Neural cell (in vitro differentiated cells): ENCODE results near the gene TCIRG1. TPM values are rescaled to one million over a fixed set of nuclear protein-coding genes. Genes with fewer than 3 reads are reported as not detected.
"Not testable (repeated sequence)": the region's sequence is repeated elsewhere in the genome, so short reads cannot be mapped to it uniquely, and the experiment has no call there.

Experiments
- H2AFZ ChIP-seq: fragments of 200-600, 300-800 bp; sonication (generic), shearing (Covaris generic); 2 replicates; pipeline ENCODE4 v1.6.0; 2014; ENCODE audit warnings: low read depth, mild to moderate bottlenecking, antibody characterized with exemption, low read length, moderate library complexity
- H3F3A ChIP-seq: fragments of 200-600 bp; shearing (Covaris generic); 2 replicates; pipeline ENCODE4 v1.6.1; 2016; ENCODE audit warnings: mild to moderate bottlenecking, moderate library complexity, mixed read lengths, antibody characterized with exemption, low read length; ENCODE audit not compliant: insufficient read depth, poor library complexity, severe bottlenecking
- H3K27ac ChIP-seq: fragments of 200-600, 300-800 bp; sonication (generic), shearing (Covaris generic); 2 replicates; pipeline ENCODE4 v1.5.1; 2014; ENCODE audit warnings: mild to moderate bottlenecking, low read length, moderate library complexity
- H3K27me3 ChIP-seq: fragments of 300-800, 200-600 bp; sonication (generic), shearing (Covaris generic); 2 replicates; pipeline ENCODE4 v1.6.0; 2014; ENCODE audit warnings: mild to moderate bottlenecking, low read depth, low read length, moderate library complexity; ENCODE audit not compliant: insufficient read depth
- H3K36me3 ChIP-seq: fragments of 300-800, 200-600 bp; sonication (generic), shearing (Covaris generic); 2 replicates; pipeline ENCODE4 v1.5.1; 2014; ENCODE audit warnings: mild to moderate bottlenecking, antibody characterized with exemption, low read length, moderate library complexity; ENCODE audit not compliant: insufficient read depth
- H3K4me2 ChIP-seq: fragments of 300-800, 200-600 bp; sonication (generic), shearing (Covaris generic); 2 replicates; pipeline ENCODE4 v1.6.0; 2014; ENCODE audit warnings: mild to moderate bottlenecking, low read length
- H3K4me3 ChIP-seq: fragments of 300-800, 200-600 bp; sonication (generic), shearing (Covaris generic); 2 replicates; pipeline ENCODE4 v1.5.1; 2014; ENCODE audit warnings: mild to moderate bottlenecking, low read length, moderate library complexity
- H3K79me2 ChIP-seq: fragments of 200-600 bp; shearing (Covaris generic); replicated peaks from 2 replicates; pipeline ENCODE4 v1.6.0; 2014; ENCODE audit warnings: mild to moderate bottlenecking, low read length, moderate library complexity; ENCODE audit not compliant: insufficient read depth
- H3K9ac ChIP-seq: fragments of 300-800, 200-600 bp; sonication (generic), shearing (Covaris generic); 2 replicates; pipeline ENCODE4 v1.6.1; 2016; ENCODE audit warnings: mild to moderate bottlenecking, low read length, mixed read lengths
- H3K9me2 ChIP-seq: fragments of 200-600 bp; shearing (Covaris generic); 2 replicates; pipeline ENCODE4 v1.6.1; 2016; ENCODE audit warnings: mild to moderate bottlenecking, low read length, mixed read lengths; ENCODE audit not compliant: insufficient read depth
- H3K9me3 ChIP-seq: fragments of 200-600, 300-800 bp; sonication (generic), shearing (Covaris generic); 2 replicates; pipeline ENCODE4 v1.6.1; 2016; ENCODE audit warnings: mild to moderate bottlenecking, mixed run types, low read length, moderate library complexity, mixed read lengths
- H4K20me1 ChIP-seq: fragments of 200-600 bp; shearing (Covaris generic); 2 replicates; pipeline ENCODE4 v1.6.1; 2016; ENCODE audit warnings: mild to moderate bottlenecking, mixed run types; ENCODE audit not compliant: insufficient read depth
- EP300 ChIP-seq: fragments of 450-650 bp; conservative IDR thresholded peaks from 2 replicates; pipeline ENCODE4 v1.6.1; 2014; ENCODE audit warnings: antibody characterized with exemption, mild to moderate bottlenecking, moderate library complexity; ENCODE audit not compliant: poor library complexity, severe bottlenecking
- EZH2 ChIP-seq: fragments of 200-600, 300-800 bp; shearing (Covaris generic), sonication (generic); IDR thresholded peaks from 2 replicates; pipeline ENCODE4 v1.6.1; 2014; ENCODE audit warnings: antibody characterized with exemption, low read length, borderline replicate concordance, mild to moderate bottlenecking; ENCODE audit not compliant: insufficient read depth, poor library complexity, severe bottlenecking
- MXI1 ChIP-seq: fragments of 450-650 bp; conservative IDR thresholded peaks from 2 replicates; pipeline ENCODE4 v1.6.1; 2014; ENCODE audit warnings: antibody characterized with exemption, mild to moderate bottlenecking; ENCODE audit not compliant: poor library complexity, severe bottlenecking
- RAD21 ChIP-seq: fragments of 450-650 bp; conservative IDR thresholded peaks from 2 replicates; pipeline ENCODE4 v1.6.1; 2014; ENCODE audit warnings: antibody characterized with exemption, mild to moderate bottlenecking, moderate library complexity
- SMC3 ChIP-seq: fragments of 450-650 bp; conservative IDR thresholded peaks from 2 replicates; pipeline ENCODE4 v1.6.1; 2014; ENCODE audit warnings: antibody characterized with exemption, mild to moderate bottlenecking, moderate library complexity; ENCODE audit not compliant: poor library complexity
- TAF1 ChIP-seq: IDR thresholded peaks from 2 replicates; pipeline ENCODE4 v1.6.1; 2012; ENCODE audit warnings: low read depth
- polyA plus RNA-seq: library from polyadenylated mRNA; depleted of rRNA; stranded (reverse); fragments of >200 nt; gene quantifications from 2 replicates; pipeline ENCODE4 v1.2.3, GENCODE V29; 2014
- TF ChIP-seq, protein P1 (sequence below): fragments of 450-650 bp; IDR thresholded peaks from 2 replicates; pipeline ENCODE4 v1.5.1; 2014; ENCODE audit warnings: antibody characterized with exemption, mild to moderate bottlenecking, moderate library complexity; ENCODE audit not compliant: poor library complexity, severe bottlenecking
- TF ChIP-seq, protein P2 (sequence below): IDR thresholded peaks from 2 replicates; pipeline ENCODE4 v1.6.1; 2012; ENCODE audit warnings: borderline replicate concordance

Gene TCIRG1
- polyA plus RNA-seq, 1 donor from 2014 or later = 1.8 TPM

DNA sequence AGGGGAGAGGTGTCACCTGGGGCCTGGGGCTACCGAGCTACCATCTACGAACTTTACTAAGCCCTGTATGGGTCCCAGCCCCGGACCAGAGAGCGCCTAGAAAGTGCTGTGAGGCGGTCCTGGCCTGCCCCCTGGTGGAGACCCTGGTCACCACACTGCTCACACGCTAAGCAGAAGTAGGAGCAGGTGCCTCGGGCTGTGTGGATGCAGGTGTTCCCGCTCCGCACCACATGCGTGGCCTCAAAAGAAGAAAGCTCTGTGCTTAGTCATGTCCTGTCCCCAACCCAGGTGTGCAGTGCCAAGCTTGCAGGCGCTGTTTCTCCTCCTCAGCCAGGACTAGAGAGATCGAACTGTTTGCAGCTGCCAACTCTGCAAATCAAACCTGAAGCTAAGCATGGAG lies 45.0 kb upstream of the TCIRG1 start:
- not testable (repeated sequence) for H3K9me3 ChIP-seq, H3K4me3 ChIP-seq, H4K20me1 ChIP-seq, H3K36me3 ChIP-seq, H3K27me3 ChIP-seq, H3K9me2 ChIP-seq, H3K79me2 ChIP-seq, H3K4me2 ChIP-seq, H3K9ac ChIP-seq, H3F3A ChIP-seq, H2AFZ ChIP-seq, H3K27ac ChIP-seq
- peak; percentile 51 for TF ChIP-seq SMC3
- TF ChIP-seq RAD21 = peak; percentile 52
- TF ChIP-seq, protein P1, sequence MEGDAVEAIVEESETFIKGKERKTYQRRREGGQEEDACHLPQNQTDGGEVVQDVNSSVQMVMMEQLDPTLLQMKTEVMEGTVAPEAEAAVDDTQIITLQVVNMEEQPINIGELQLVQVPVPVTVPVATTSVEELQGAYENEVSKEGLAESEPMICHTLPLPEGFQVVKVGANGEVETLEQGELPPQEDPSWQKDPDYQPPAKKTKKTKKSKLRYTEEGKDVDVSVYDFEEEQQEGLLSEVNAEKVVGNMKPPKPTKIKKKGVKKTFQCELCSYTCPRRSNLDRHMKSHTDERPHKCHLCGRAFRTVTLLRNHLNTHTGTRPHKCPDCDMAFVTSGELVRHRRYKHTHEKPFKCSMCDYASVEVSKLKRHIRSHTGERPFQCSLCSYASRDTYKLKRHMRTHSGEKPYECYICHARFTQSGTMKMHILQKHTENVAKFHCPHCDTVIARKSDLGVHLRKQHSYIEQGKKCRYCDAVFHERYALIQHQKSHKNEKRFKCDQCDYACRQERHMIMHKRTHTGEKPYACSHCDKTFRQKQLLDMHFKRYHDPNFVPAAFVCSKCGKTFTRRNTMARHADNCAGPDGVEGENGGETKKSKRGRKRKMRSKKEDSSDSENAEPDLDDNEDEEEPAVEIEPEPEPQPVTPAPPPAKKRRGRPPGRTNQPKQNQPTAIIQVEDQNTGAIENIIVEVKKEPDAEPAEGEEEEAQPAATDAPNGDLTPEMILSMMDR = peak; percentile 63

DNA sequence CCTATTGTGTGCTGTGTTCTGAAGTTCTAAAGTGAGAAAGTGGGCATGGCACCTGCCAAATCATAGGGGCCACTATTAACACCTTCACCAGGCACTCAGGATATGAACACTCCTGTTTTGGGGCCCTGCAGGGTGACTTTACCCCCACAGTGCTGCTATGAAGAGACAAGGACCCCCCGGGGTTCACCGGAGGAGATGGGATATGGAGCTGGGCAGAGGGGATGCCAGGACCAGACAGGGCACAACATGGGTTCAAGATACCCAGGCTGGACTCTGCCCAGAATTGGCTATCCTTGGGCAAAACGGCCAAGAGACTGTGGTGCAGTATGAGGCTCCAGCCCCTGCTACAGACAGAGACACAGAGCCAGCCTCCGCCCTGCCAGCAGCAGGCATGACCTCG lies 44.4 kb upstream of the TCIRG1 start:
- H3K9me3 ChIP-seq, H3K9me2 ChIP-seq, H3K9ac ChIP-seq, H3K36me3 ChIP-seq, H2AFZ ChIP-seq, H3K79me2 ChIP-seq, H3K27ac ChIP-seq, H3K4me2 ChIP-seq, H4K20me1 ChIP-seq, H3K4me3 ChIP-seq, H3K27me3 ChIP-seq, H3F3A ChIP-seq: not testable (repeated sequence)

DNA sequence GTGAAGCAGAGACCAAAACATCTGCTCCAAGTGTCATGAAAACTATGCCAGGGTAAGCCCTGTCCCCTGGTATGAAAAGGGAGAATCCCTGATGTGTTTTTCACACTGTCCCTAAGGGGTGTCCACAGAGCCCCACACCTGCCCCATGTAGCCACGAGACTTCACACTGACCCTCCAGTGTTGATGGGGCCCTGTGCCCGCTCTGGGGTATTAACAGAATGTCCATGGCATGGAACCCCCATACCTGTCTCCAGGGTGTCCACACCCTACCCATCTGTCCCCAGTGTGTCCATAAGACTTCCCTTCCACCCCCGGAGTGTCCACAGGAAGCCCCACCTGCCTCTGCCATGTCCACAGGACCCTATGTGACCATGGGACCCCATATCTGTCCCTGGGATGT lies 43.7 kb upstream of the TCIRG1 start:
- not testable (repeated sequence) for H3K36me3 ChIP-seq, H2AFZ ChIP-seq, H4K20me1 ChIP-seq, H3K79me2 ChIP-seq, H3K9me3 ChIP-seq, H3K27ac ChIP-seq, H3F3A ChIP-seq, H3K9ac ChIP-seq, H3K9me2 ChIP-seq, H3K27me3 ChIP-seq, H3K4me2 ChIP-seq, H3K4me3 ChIP-seq

DNA sequence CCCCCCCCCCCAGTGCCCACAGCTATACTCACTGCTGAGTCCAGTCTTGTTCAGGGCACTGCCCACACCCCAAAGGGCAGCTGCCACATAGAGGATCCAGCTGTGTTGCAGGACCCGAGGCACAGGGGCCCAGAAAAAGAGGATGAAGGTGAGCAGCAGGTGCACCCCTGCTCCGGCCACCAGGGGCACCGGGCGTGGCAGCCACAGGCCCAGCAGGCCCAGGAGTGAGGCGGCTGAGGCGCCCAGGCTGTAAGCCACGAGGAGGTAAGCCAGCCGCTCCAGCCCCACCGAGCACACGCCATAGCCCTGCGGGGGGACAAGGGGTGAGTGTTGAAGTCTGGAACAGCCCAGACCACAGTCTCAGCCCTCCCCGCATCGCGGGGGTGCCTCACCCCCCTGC lies 43.2 kb upstream of the TCIRG1 start:
- H3K27ac ChIP-seq, H3K9me3 ChIP-seq, H3K36me3 ChIP-seq, H3K4me3 ChIP-seq, H2AFZ ChIP-seq, H3K9me2 ChIP-seq, H3K27me3 ChIP-seq, H3F3A ChIP-seq, H3K9ac ChIP-seq, H3K4me2 ChIP-seq, H4K20me1 ChIP-seq, H3K79me2 ChIP-seq: not testable (repeated sequence)

DNA sequence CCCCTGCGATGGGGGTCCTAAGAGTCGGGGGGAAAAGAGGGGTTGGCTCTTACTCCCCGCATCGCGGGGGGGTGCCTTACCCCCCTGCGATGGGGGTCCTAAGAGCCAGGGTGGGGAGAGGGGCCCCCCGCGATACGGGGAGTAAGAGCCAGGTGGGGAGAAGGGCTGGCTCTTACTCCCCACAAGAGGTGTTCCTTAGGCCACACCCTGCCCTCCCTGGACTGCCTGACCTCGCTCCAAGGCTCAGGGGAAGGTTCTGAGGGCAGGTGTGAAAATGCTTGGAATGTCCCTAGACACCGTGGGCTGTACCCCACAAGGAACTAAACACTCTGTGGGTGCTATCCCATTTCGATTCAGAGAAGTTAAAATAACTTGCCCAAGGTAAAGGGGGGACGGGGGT lies 42.8 kb upstream of the TCIRG1 start:
- H3K27me3 ChIP-seq = no peaks in the 10 kb centered on the region
- no peaks in the 10 kb centered on the region for H3F3A ChIP-seq
- H3K9me2 ChIP-seq = no peaks in the 10 kb centered on the region
- no peaks in the 10 kb centered on the region for H4K20me1 ChIP-seq
- H3K9ac ChIP-seq = no peak overlapping the region
- H3K79me2 ChIP-seq = no peaks in the 10 kb centered on the region
- H3K36me3 ChIP-seq = no peaks in the 10 kb centered on the region
- no peak overlapping the region for H3K4me3 ChIP-seq
- no peak overlapping the region for H3K27ac ChIP-seq
- no peak overlapping the region for H2AFZ ChIP-seq
- H3K4me2 ChIP-seq = no peak overlapping the region
- H3K9me3 ChIP-seq = no peaks in the 10 kb centered on the region
- TF ChIP-seq, protein P2, sequence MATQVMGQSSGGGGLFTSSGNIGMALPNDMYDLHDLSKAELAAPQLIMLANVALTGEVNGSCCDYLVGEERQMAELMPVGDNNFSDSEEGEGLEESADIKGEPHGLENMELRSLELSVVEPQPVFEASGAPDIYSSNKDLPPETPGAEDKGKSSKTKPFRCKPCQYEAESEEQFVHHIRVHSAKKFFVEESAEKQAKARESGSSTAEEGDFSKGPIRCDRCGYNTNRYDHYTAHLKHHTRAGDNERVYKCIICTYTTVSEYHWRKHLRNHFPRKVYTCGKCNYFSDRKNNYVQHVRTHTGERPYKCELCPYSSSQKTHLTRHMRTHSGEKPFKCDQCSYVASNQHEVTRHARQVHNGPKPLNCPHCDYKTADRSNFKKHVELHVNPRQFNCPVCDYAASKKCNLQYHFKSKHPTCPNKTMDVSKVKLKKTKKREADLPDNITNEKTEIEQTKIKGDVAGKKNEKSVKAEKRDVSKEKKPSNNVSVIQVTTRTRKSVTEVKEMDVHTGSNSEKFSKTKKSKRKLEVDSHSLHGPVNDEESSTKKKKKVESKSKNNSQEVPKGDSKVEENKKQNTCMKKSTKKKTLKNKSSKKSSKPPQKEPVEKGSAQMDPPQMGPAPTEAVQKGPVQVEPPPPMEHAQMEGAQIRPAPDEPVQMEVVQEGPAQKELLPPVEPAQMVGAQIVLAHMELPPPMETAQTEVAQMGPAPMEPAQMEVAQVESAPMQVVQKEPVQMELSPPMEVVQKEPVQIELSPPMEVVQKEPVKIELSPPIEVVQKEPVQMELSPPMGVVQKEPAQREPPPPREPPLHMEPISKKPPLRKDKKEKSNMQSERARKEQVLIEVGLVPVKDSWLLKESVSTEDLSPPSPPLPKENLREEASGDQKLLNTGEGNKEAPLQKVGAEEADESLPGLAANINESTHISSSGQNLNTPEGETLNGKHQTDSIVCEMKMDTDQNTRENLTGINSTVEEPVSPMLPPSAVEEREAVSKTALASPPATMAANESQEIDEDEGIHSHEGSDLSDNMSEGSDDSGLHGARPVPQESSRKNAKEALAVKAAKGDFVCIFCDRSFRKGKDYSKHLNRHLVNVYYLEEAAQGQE = no peak
- no peak for TF ChIP-seq RAD21
- no peak for TF ChIP-seq EZH2
- TF ChIP-seq MXI1 = no peak
- no peak for TF ChIP-seq EP300
- no peak for TF ChIP-seq TAF1
- TF ChIP-seq, protein P1 = no peak
